Keratinocyte (primary cell): Measurements from ENCODE around the gene CRTAP.

Experiments used
- EZH2 ChIP-seq: IDR thresholded peaks from one replicate; pipeline ENCODE4 v1.6.1; 2012; ENCODE audit warnings: inconsistent platforms, mild to moderate bottlenecking, low read length, moderate library complexity
- TF ChIP-seq, protein P1 (sequence below), 3 experiments: IDR thresholded peaks in 1 of 3; conservative IDR thresholded peaks in 1 of 3; optimal IDR thresholded peaks in 1 of 3; 2 replicates in 2 of 3; 3 replicates in 1 of 3; pipeline versions ENCODE3 to v1.5.1; 2011; ENCODE audit warnings: low read length in 3 of 3, mild to moderate bottlenecking in 3 of 3, moderate library complexity in 2 of 3, control low read depth in 1 of 3, inconsistent platforms in 1 of 3; ENCODE audit not compliant: insufficient read depth in 2 of 3; ENCODE audit errors: extremely low read depth in 1 of 3

DNA sequence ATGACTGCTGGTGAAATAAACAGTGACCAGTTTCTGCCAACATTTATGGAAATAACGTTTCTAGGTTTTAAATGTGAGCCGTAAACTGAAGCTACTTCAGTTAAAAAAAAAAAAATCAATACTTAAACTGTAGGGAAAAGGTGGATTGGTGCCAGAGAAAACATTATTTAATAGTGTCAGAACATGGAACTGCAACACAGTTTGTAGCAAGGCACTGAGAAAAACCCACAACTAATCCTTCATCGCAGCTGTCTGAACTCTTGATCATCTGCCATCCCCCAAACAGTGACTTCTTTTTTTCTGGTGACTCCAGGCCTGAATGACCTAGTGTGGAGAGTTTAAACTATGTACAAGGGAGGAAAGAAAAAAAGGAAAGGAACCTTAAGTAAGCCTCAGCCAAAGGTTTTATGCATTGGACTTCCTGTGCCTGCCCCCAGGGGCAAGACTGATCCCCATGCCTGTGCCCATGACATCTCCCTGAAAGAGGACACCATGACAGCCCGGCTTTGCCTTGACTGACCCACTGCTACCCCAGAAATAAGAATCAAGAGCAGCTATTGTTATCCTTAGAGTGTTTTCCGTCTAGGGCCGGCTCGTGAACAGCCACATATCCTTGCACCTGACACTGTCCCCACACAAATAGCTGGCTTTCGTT, 33.1 kb downstream of the CRTAP start:
- TF ChIP-seq, protein P1, sequence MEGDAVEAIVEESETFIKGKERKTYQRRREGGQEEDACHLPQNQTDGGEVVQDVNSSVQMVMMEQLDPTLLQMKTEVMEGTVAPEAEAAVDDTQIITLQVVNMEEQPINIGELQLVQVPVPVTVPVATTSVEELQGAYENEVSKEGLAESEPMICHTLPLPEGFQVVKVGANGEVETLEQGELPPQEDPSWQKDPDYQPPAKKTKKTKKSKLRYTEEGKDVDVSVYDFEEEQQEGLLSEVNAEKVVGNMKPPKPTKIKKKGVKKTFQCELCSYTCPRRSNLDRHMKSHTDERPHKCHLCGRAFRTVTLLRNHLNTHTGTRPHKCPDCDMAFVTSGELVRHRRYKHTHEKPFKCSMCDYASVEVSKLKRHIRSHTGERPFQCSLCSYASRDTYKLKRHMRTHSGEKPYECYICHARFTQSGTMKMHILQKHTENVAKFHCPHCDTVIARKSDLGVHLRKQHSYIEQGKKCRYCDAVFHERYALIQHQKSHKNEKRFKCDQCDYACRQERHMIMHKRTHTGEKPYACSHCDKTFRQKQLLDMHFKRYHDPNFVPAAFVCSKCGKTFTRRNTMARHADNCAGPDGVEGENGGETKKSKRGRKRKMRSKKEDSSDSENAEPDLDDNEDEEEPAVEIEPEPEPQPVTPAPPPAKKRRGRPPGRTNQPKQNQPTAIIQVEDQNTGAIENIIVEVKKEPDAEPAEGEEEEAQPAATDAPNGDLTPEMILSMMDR (optimal IDR thresholded peaks at IDR 0.05 in 1 of 3, IDR thresholded peaks at IDR 0.05 in 1 of 3, conservative IDR thresholded peaks at IDR 0.05 in 1 of 3; ENCODE audit: extremely low read depth in 1 of 3, insufficient read depth in 2 of 3, low read length in 3 of 3): no peak
- no peak for TF ChIP-seq EZH2
